ENCODE data around the gene RBPMS2.

GRCh38 chr15:64763021-64763420 lies 12.4 kb downstream of the RBPMS2 start:
- TF ChIP-seq CTCF (conservative IDR thresholded peaks at IDR 0.05 in 1 of 2, IDR thresholded peaks at IDR 0.05 in 1 of 2; ENCODE audit: extremely low read depth in 1 of 2, insufficient read depth in 1 of 2, low read depth in 1 of 2, low read length in 2 of 2) (no peak), EZH2 (IDR thresholded peaks at IDR 0.05; ENCODE audit: borderline replicate concordance, low read length) (no peak)
